GM21723 (cell line): ENCODE measurements around the gene MAOA.
"Not testable (repeated sequence)": the region's sequence is repeated elsewhere in the genome, so short reads cannot be mapped to it uniquely, and the experiment has no call there.

Experiments
- ATAC-seq: cut with Tn5 transposase; IDR thresholded peaks from one replicate; pipeline ENCODE4 v1.9.1; 2021; ENCODE audit warnings: mild to moderate bottlenecking, moderate library complexity; ENCODE audit not compliant: unreplicated experiment

The MAOA gene

DNA sequence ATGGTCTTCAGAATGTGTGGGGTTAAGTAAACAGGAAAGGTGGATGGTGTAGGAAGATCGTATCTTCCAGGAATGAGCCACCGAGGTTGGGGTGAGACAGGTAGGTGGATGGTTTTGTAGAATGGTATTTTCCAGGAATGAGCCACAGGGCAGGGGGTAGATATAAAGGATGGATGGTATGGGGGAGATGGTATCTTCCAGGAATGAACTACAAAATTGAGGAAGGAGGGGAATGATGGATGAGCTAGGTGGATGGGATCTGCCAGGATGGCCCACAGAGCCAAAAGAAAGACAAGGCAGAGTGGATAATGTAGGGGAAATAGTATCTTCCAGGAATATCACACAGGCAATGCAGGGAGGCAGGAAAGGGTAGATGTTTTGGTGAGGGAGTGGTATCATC, 60.0 kb downstream of the MAOA start:
- ATAC-seq = no peak

DNA sequence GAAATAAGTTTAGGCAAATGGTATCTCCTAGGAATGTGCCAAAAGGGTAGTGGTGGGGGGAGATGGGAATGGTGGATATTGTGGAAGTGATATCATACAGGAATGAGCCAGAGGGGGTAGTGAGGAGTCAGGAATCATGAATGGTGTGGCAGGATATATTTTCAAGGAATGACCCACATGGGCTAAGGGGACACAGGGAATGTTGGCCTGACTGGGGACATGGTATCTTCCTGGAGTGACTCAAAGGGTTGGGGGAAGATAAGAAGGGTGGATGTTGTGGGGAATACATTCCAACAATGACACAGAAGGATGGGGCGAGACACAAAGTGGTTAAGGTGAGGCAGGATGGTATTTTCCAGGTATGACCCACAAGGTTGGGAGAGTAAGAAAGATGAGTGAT, 60.6 kb downstream of the MAOA start:
- no peak for ATAC-seq

DNA sequence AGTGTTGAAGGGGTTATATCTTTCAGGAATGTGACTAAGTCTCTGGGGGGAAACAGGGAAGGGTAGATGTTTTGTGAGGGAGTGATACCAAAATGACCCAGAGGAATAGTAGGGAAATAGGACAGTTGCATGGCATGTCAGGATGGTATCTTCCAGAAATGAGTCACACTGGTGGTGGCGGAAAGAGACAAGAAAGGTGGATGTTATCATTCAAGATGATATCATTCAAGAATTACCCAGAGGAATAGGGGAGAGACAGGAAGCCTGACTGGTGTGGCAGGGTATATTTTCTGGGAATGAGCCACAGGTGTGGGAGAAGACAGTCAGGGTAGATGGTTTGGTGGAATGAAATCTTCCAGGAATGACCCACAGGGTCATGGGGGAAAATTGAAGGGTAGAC, 61.1 kb downstream of the MAOA start:
- no peak for ATAC-seq

DNA sequence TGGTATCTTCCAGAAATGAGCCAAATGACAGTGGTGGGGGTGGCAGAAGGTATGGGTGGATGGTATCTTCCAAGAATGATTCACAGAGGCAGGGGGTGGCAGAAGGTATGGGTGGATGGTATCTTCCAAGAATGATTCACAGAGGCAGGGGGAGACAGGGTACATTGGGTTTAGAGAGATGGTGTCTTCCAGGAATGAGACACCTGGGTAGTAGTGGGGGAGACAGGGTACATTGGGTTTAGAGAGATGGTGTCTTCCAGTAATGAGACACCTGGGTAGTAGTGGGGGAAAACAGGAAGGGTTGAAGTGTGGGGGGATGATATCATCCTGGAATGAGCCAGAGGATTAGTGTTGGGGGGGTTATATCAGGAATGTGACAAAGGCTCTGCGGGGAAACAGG, 62.0 kb downstream of the MAOA start:
- ATAC-seq = no peak

DNA sequence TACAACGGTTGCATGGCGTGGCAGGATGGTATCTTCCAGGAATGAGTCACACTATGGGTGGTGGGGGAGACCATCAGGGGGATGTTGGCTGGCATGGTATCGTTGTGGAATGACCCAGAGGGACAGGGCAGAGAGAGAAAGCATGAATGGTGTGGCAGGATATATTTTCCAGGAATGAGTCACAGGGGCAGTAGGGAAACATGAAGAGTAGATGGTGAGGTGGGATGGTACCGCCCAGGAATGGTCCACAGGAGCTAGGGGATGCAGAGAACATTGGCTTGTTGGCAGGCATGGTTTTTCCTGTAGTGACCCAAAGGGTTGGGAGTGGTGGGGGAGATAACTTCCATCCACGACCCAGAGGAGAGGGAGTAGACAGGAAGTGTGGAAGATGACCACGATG, 62.4 kb downstream of the MAOA start:
- ATAC-seq = no peak

DNA sequence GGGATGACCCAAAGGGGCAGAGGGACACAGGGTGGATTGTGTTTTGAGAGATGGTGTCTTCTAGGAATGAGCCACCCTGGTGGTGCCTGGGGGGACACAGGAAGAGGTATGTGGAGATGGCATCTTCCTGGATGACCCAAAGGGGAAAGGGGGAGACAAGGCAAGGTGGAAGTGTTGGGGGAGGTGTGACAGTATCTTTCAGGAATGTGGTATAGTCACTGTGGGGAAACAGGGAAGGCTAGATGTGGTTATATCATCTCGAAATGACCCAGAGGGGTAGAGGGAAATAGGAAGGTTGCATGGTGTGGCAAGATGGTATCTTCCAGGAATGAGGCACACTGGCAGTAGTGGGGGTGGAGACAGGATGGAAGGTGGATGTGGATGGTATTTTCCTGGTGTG, 62.9 kb downstream of the MAOA start:
- ATAC-seq = no peak

DNA sequence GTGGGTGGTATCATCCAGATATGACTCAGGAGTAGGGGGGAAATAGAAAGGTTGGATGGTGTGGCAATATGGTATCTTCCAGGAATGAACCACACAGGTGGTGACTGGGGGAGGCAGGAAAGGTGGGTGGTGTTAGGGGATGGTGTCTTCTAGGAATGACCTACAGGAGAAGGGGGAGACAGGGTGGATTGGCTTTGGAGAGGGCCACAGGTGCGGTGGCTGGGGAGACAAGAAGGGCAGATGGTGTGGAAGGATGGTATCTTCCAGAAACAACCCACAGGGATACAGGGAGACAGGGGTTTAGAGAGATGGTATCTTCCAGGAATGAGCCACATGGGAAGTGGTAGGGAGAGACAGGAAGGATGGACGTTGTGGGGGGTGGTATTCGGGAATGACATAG, 64.0 kb downstream of the MAOA start:
- ATAC-seq = no peak

DNA sequence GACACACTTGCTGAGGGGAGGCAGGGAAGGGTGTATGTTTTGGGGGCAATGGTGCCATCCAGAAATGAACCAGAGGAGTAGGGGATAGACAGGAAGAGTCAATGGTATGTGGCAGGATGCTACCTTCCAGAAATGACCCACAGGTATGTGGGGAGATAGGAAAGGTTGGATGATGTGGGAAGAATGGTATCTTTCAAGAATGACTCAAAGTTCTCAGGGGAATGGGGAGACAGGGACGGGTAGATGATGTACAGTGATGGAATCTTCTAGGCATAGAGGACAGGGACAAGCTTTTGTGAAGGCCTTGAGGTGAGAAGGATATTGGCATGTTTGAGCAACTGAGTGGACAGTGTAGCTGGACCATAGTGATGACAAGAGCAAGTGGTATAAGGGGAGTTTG, 64.9 kb downstream of the MAOA start:
- no peak for ATAC-seq

DNA sequence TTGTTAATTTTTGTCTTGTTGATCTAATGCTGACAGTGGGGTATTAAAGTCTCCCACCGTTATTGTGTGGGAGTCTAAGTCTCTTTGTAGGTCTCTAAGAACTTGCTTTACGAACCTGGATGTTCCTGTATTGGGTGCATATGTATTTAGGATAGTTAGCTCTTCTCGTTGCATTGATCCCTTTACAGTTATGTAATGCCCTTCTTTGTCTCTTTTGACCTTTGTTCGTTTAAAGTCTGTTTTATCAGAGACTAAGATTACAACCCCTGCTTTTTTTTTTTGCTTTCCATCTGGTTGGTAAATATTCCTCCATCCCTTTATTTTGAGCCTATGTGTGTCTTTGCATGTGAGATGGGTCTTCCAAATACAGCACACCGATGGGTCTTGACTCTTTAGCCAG, 69.1 kb downstream of the MAOA start:
- not testable (repeated sequence) for ATAC-seq

DNA sequence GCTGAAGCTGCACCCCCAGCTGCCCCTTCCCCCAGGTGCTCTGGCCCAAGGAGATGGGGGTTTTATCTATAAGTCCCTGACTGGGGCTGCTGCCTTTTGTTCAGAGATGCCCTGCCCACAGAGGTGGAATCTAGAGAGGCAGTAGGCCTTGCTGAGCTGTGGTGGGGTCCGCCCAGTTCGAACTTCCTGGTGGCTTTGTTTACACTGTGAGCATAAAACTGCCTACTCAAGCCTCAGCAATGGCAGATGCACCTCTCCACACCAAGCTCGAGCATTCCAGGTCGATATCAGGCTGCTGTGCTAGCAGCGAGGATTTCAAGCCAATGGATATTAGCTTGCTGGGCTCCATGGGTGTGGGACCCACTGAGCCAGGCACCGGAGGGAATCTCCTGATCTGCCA, 71.2 kb downstream of the MAOA start:
- ATAC-seq = not testable (repeated sequence)

DNA sequence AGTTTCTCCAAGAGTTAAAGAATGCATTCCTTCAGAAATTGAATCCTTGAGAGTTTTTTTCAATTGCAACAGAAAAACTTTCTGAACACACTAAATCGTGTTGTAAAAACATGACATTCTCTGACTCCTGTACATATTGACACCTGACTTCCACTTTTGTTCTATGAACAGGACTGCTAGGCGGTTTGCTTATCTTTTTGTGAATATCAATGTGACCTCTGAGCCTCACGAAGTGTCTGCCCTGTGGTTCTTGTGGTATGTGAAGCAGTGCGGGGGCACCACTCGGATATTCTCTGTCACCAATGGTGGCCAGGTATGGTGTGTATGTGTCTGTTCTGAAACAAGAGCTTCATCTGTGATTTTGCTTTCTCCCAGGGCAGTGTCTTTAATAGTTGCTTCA, 71.9 kb downstream of the MAOA start:
- no peak for ATAC-seq

DNA sequence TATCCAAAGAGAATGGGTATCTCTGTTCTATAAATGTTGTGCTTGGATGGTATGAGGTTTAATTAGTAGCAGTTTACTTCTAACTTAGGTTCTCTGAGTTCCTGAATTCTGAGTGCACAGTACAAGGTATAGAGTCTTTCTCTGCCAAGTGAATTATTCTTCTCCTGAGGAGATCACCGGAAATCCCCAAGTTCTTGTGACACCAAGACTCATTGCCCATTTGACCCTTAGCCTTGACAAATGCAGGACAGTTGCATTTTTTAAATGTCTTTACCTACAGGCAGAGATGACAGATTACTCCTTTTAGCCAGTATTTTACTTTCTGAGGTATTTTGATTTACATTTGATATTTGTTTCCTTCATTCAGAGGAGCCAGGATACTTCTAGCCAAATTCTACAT, 72.9 kb downstream of the MAOA start:
- ATAC-seq = no peak

DNA sequence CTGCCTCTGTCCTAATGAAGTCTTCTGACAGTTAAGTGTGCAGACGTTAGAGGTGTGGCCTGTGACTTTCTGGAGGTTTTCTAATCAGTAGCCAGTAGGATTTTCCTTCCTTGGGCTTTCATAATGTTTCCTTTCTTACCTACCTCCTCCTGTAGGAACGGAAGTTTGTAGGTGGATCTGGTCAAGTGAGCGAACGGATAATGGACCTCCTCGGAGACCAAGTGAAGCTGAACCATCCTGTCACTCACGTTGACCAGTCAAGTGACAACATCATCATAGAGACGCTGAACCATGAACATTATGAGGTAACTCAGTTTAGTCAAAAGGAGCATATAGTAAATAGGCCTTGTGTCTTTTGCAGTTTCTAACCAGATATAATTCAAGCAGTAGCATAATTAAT, 75.0 kb downstream of the MAOA start:
- ATAC-seq = no peak

DNA sequence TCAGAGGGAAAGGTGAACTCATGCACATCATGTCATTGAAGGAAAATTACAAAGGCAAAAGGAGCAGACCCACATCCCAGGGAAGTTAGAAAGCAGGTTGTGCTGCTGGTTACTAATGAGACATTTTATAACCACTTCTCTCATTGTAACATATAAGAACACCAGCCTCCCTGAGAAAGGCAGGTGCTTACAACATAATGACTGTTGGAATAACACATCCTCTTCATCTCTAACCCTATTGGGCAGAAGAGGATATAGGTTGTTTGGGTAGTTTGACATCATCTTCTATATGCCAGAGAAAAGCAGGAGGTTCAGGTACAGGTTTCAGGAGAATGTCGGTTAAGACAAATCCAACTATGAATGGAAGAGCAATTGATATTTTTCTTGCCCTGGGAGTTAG, 77.6 kb downstream of the MAOA start:
- no peak for ATAC-seq

DNA sequence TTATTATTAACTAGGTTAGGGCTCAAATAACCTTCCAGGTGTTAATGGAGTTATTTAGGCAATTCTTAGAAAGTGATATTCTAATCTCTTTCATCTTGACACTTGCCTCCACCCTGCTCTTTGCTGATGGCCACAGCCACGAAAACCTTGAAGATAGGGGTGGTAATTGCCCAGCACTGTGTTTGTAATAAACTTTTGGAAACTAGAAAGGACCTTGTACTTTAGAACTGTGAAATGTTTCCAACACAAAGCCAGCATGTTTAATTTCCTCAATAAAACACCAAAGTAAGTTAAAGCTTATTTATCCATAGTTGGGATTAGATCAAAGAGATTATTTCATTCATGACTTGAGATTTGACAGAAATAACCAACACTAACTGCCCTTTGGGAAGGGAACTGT, 78.3 kb downstream of the MAOA start:
- ATAC-seq = no peak

DNA sequence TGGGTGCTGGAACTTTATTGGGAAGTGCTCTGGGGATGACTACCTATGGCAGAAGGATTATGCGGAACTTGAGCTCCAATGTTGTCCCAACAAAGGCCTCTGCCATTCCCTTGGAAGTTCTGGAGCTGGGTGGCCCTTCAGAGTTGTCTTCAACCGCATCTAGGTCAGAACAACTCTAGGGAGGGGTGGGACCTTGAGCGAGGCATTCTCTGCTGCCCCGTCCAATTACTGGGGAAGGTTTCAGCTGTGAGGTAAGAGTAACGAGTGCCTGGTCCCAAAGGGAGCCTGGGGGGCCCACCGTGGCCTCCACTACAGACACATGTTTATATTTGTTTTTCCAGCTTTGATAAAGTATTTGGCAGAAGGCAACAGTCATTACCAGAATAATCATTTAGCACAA, 79.4 kb downstream of the MAOA start:
- ATAC-seq = no peak

DNA sequence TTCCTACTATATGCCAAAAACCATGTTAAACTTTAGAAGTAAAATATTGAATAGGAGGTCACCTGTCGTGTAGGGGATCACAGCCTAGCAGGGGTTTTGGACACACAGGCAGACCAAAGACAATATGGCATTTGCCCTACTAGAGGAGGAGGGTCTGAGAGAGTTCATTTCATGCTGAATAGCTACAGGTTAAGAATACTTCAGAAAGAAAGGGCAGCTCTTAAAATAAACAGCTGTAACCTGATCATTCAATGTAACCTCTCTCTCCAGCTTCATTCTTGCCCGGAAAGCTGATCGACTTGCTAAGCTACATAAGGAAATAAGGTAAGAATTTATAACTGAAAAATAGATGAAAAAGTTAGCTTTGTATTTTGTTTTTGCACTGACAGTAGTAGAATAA, 79.9 kb downstream of the MAOA start:
- ATAC-seq = no peak

DNA sequence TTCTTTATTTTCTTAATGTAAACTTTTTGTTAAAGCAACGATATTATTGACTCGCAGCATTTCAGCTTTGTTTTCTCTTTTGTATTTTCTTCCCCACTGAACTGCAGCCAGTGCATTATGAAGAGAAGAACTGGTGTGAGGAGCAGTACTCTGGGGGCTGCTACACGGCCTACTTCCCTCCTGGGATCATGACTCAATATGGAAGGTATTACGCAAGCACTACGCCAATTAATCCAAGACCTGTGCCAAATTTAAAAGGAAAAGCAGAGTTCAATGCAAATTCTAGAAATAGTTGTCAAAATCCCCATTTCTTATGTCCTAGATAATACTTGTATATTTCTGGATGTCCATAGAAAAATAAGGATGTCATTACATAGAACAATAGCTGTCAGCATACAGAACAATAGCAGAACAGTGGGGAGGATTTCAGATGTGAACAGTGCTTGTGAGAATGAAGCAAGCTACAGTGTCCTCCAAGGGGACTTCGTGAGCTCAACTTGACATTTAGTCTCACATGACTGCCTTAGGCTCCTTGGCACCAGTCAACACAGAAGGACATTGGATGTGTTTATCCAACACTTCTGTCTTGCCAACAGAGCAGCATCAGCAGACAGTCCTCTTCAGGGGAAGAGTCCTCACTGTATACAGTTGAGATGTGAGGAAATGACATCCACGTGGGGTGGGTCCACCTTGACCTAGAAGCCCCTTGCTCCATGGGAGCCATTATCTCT, 85.9 kb downstream of the MAOA start:
- ATAC-seq = no peak

DNA sequence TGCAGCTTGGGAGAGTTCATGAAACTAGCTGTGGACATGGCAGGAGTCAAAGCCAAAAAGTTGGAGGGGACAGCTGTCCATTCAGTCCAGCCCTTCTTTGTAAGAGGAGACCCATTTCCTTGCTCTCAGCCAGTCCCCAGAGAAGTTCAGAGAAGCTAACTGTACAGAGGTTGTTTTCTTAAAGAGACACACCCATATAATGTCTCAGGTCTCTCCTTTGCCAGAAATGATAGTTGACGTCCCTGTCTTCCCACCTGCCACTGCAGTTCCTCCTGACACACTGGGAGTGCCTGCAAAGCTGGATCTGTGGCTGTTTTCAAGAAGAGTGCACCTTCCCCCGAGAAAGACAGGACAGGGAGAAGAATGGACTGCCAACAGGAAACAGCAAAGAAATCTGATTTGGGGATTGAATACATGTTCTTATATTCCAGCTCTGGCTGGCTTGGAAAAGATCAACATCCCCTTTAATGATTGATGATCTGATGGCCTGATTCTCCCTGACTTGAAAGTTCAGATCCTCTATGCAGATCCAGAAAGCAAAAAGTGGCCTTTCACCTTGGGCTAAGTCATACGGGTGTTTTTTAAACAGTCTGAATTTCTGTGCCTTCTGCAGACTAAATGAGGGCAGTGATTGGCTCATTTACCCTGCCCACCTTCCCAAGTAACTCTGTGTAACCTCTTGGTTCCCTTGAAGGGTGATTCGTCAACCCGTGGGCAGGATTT, 87.2 kb downstream of the MAOA start:
- ATAC-seq = no peak

DNA sequence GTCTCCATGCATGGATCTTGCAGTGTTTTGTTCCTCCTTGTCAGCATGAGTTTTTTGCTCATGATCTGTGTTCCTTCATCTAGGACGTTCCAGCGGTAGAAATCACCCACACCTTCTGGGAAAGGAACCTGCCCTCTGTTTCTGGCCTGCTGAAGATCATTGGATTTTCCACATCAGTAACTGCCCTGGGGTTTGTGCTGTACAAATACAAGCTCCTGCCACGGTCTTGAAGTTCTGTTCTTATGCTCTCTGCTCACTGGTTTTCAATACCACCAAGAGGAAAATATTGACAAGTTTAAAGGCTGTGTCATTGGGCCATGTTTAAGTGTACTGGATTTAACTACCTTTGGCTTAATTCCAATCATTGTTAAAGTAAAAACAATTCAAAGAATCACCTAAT, 88.2 kb downstream of the MAOA start:
- no peak for ATAC-seq

DNA sequence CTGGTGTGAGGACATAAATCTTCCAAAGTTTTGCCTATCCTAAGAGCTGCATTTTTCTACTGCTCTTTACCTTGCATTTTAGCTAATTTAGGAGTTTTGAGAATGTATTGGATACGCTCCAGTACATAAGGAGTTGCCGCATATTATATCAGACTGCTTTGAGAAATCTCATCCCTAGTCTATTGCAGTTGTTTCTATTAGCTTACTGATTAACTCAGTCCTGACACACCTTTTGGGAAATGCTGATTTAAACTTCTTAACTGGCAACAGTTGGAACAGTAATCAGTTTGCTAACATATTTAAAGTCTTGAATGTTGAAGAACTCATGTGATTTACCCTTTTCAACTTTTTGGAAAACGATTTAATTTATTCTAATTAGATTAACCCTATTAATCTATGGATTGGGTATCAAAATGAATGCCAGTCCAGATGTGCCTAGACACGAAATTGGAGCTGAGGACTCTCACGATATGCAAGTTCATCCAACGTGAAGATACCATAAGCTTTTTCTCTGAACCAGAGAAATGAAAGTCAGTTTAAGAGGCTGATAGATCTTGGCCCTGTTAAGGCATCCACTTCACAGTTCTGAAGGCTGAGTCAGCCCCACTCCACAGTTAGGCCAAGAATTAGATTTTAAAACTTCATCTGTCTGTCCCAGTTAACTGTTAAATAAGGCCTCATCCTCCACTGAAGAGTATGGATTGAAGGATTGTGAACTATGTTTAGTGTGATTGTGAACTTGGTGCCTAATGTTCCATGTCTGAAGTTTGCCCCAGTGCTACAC, 90.0 kb downstream of the MAOA start:
- ATAC-seq = no peak

DNA sequence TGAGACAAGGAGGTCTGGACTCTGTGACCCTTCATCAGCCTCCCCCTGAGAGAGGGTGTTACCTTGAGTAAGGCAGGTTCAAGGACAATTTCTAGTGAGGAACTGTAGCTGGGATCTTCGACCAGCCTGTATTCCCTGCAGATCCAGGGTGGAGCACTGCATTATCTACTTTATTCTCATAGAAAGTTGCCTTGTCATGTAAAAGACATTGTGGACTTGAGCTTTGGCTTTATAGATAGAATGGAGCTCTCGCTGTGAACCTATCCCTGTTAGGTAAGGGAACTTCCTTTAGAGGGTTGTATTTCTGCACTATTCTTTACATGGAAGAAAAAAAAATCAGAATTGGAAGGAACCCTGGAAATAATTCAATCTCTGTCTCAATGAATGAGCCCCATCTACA, 91.4 kb downstream of the MAOA start:
- ATAC-seq = no peak
